B cell (primary cell): ENCODE measurements around the gene RAD51B. TPM values are rescaled to one million over a fixed set of nuclear protein-coding genes. Genes with fewer than 3 reads are reported as not detected.

Source experiments
- ATAC-seq: fragments of 200-7000 bp; cut with Tn5 transposase; one replicate; pipeline ENCODE4 v1.10.0; 2021; ENCODE audit warnings: low read depth, mild to moderate bottlenecking, moderate number of reproducible peaks, moderate library complexity
- CTCF ChIA-PET: fragments of 350-600 bp; sonication (Branson Sonifier 250); formaldehyde crosslinking; loops from one replicate; lab custom pipeline; 2021; ENCODE audit warnings: antibody characterized with exemption, inconsistent platforms; lab: Charles Lee
- POLR2A ChIA-PET: fragments of 350-600 bp; sonication (Branson Sonifier 250); formaldehyde crosslinking; loops from one replicate; lab custom pipeline; 2021; ENCODE audit warnings: antibody characterized with exemption; lab: Charles Lee
- DNase-seq: peaks from one replicate; pipeline ENCODE4 v3.0.0; 2013
- H2AFZ ChIP-seq: 2 replicates; pipeline ENCODE4 v1.6.1; 2012; ENCODE audit warnings: mild to moderate bottlenecking, low read depth, low read length; ENCODE audit not compliant: insufficient read depth, poor library complexity, severe bottlenecking
- H3K27ac ChIP-seq, 2 donors: 1 replicate in 1 of 2; 2 replicates in 1 of 2; pipeline ENCODE4 v1.5.1; 2012 to 2013; ENCODE audit warnings: low read length in 2 of 2, mild to moderate bottlenecking in 2 of 2, moderate library complexity in 1 of 2
- H3K27me3 ChIP-seq, 4 experiments: fragments of 200-600 bp in 1 of 4; sonication (generic) in 1 of 4; replicated peaks in 1 of 4; 1 replicate in 2 of 4; 2 replicates in 2 of 4; pipeline versions ENCODE4 v1.6.1 to v1.7.0; 2013 to 2016; ENCODE audit warnings: low read length in 3 of 4, mild to moderate bottlenecking in 2 of 4, mixed read lengths in 1 of 4, moderate library complexity in 1 of 4; ENCODE audit not compliant: insufficient read depth in 4 of 4, control insufficient read depth in 3 of 4; ENCODE audit errors: control extremely low read depth in 1 of 4
- H3K36me3 ChIP-seq, 2 experiments: replicated peaks in 1 of 2; 1 replicate in 1 of 2; 2 replicates in 1 of 2; pipeline versions ENCODE4 v1.6.1 to v1.7.1; 2013; ENCODE audit warnings: low read length in 1 of 2; ENCODE audit not compliant: insufficient read depth in 2 of 2, control insufficient read depth in 1 of 2; ENCODE audit errors: control extremely low read depth in 1 of 2, extremely low read depth in 1 of 2
- H3K4me1 ChIP-seq, 2 donors: fragments of 200-600 bp in 1 of 2; sonication (generic) in 1 of 2; 1 replicate in 1 of 2; 2 replicates in 1 of 2; pipeline versions ENCODE4 v1.5.1 to v1.6.1; 2013 to 2017; ENCODE audit warnings: low read length in 2 of 2; ENCODE audit not compliant: control insufficient read depth in 2 of 2, insufficient read depth in 2 of 2
- H3K4me2 ChIP-seq: replicated peaks from 2 replicates; pipeline ENCODE3; 2012; ENCODE audit warnings: mild to moderate bottlenecking, low read depth, low read length; ENCODE audit not compliant: poor library complexity, severe bottlenecking
- H3K4me3 ChIP-seq, 5 experiments: fragments of 200-600 bp in 1 of 5; sonication (generic) in 1 of 5; 1 replicate in 3 of 5; 2 replicates in 2 of 5; pipeline versions ENCODE4 v1.5.1 to v1.7.0; 2011 to 2016; ENCODE audit warnings: low read length in 4 of 5, mild to moderate bottlenecking in 4 of 5, low read depth in 2 of 5, control low read depth in 1 of 5, moderate library complexity in 1 of 5; ENCODE audit not compliant: insufficient read depth in 1 of 5; ENCODE audit errors: control extremely low read depth in 1 of 5, extremely low read depth in 1 of 5
- H3K79me2 ChIP-seq: fragments of 200-600 bp; sonication (generic); one replicate; pipeline ENCODE4 v1.6.0; 2016; ENCODE audit warnings: low read length; ENCODE audit not compliant: control insufficient read depth, insufficient read depth
- H3K9ac ChIP-seq: fragments of 200-600 bp; sonication (generic); 2 replicates; pipeline ENCODE4 v1.6.1; 2017; ENCODE audit warnings: mild to moderate bottlenecking, low read length, moderate library complexity
- H3K9me3 ChIP-seq, 3 donors: one replicate each; pipeline versions ENCODE4 v1.6.1 to v1.7.1; 2013; ENCODE audit warnings: low read length in 2 of 3; ENCODE audit not compliant: control insufficient read depth in 2 of 3, insufficient read depth in 1 of 3; ENCODE audit errors: control extremely low read depth in 1 of 3
- H4K20me1 ChIP-seq: 2 replicates; pipeline ENCODE4 v1.6.0; 2012; ENCODE audit warnings: mild to moderate bottlenecking, low read length; ENCODE audit not compliant: insufficient read depth, control insufficient read depth, poor library complexity, severe bottlenecking
- H3K27ac Mint-ChIP-seq: one replicate; pipeline ENCODE4 v1.8.0; 2021; ENCODE audit warnings: mixed read lengths
- H3K27me3 Mint-ChIP-seq: one replicate; pipeline ENCODE4 v1.8.0; 2021; ENCODE audit warnings: mixed read lengths
- H3K4me1 Mint-ChIP-seq: one replicate; pipeline ENCODE4 v1.8.0; 2021; ENCODE audit warnings: mixed read lengths
- H3K4me3 Mint-ChIP-seq: one replicate; pipeline ENCODE4 v1.8.0; 2021; ENCODE audit warnings: mixed read lengths
- H3K9me3 Mint-ChIP-seq: one replicate; pipeline ENCODE4 v1.8.0; 2022; ENCODE audit warnings: mixed read lengths; ENCODE audit not compliant: insufficient read depth
- EZH2 ChIP-seq: IDR thresholded peaks from 2 replicates; pipeline ENCODE4 v1.6.1; 2012; ENCODE audit warnings: borderline replicate concordance, low read depth, mild to moderate bottlenecking, moderate library complexity, low read length; ENCODE audit not compliant: insufficient read depth, poor library complexity, severe bottlenecking
- WGBS: methylation state at CpG from one replicate; pipeline ENCODE4 v1.1.5; 2013; ENCODE audit warnings: missing lambda C conversion rate; ENCODE audit not compliant: insufficient coverage; 5-methylcytosine and 5-hydroxymethylcytosine counted together
- intact Hi-C: fragments of 100-400 bp; cut with micrococcal nuclease; formaldehyde crosslinking; loops from one replicate; pipeline ENCODE4 v1.10.0; 2022
- polyA plus RNA-seq: library from polyadenylated mRNA; depleted of rRNA; stranded (reverse); fragments of >200 nt; gene quantifications from 2 replicates; pipeline ENCODE4 v1.2.3, GENCODE V29; 2012
- total RNA-seq, 2 donors: library from RNA; stranded (reverse); fragments of 120-200 nt in 1 of 2; gene quantifications; 1 replicate in 1 of 2; 2 replicates in 1 of 2; pipeline versions ENCODE4 v1.2.3 to v1.2.4, GENCODE V29; 2013 to 2022
- TF ChIP-seq, protein P1 (sequence below): fragments of 200-600 bp; IDR thresholded peaks from one replicate; pipeline ENCODE4 v1.8.0; 2022; ENCODE audit warnings: antibody characterized with exemption, mild to moderate bottlenecking

RAD51B gene
- total and polyA plus RNA-seq, 2 donors (not counting 1 experiment from before 2014, with no cell fraction given), result 6.5 to 60.6 TPM

DNA sequence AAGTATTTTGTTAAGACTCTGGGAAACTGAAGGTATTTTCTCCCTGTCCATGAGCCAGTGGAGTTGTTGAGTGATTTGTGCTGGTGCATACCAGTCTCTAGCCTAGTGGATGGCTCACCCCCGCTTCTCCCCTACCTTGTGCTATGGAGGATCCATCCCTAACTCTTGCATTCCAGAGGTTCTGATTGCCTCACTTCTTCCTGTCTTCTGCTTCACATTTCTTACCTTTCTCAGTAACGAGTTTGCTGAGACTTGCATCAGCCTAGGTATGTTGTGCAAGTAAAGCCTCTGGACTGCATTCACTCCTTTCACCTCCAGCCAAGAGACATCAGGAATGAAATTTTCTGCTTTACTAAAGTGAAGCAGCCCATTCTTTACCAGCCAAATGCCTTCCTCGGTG is 581.7 kb downstream of the RAD51B start:
- H3K4me1 ChIP-seq, result peaks cover 91 to 95% of the 10 kb centered on the region in 2 donors
- intact Hi-C loops, result loop anchor here (2.0 to 10.0 kb wide), 6 partner anchors 15 to 415 kb away; no protein-coding TSS in a partner anchor
- H3K4me3 Mint-ChIP-seq, result peak overlapping the region; percentile 82
- ChIA-PET POLR2A (interaction anchor here (0.6 to 1.8 kb wide), 14 partner anchors 10 to 414 kb away, joined by 3 to 8 read pairs (median 4); no protein-coding TSS in a partner anchor), CTCF (interaction anchor here (0.8 to 3.4 kb wide), 17 partner anchors 8 to 457 kb away, joined by 3 to 25 read pairs (median 5); no protein-coding TSS in a partner anchor)
- peaks cover 89% of the 10 kb centered on the region for H3K4me1 Mint-ChIP-seq
- peak overlapping the region; percentile 42 for H3K9ac ChIP-seq
- no peaks in the 10 kb centered on the region for H3K36me3 ChIP-seq
- DNase-seq, result no peak
- 100% methylated on average over 1 of the region's 3 CpGs for whole genome bisulfite sequencing
- H2AFZ ChIP-seq, result peak overlapping the region; percentile 59
- no peaks in the 10 kb centered on the region for H3K9me3 ChIP-seq
- no peak for ATAC-seq
- no peaks in the 10 kb centered on the region for H3K27me3 ChIP-seq
- TF ChIP-seq EZH2, result no peak
- TF ChIP-seq, protein P1, sequence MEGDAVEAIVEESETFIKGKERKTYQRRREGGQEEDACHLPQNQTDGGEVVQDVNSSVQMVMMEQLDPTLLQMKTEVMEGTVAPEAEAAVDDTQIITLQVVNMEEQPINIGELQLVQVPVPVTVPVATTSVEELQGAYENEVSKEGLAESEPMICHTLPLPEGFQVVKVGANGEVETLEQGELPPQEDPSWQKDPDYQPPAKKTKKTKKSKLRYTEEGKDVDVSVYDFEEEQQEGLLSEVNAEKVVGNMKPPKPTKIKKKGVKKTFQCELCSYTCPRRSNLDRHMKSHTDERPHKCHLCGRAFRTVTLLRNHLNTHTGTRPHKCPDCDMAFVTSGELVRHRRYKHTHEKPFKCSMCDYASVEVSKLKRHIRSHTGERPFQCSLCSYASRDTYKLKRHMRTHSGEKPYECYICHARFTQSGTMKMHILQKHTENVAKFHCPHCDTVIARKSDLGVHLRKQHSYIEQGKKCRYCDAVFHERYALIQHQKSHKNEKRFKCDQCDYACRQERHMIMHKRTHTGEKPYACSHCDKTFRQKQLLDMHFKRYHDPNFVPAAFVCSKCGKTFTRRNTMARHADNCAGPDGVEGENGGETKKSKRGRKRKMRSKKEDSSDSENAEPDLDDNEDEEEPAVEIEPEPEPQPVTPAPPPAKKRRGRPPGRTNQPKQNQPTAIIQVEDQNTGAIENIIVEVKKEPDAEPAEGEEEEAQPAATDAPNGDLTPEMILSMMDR, result no peak
- H3K4me2 ChIP-seq, result peak overlapping the region; percentile 71
- H4K20me1 ChIP-seq, result no peaks in the 10 kb centered on the region
- H3K27me3 Mint-ChIP-seq, result no peaks in the 10 kb centered on the region
- H3K27ac Mint-ChIP-seq, result peak overlapping the region; percentile 97
- no peaks in the 10 kb centered on the region for H3K9me3 Mint-ChIP-seq
- peak overlapping the region; percentile 91 to 96 for H3K27ac ChIP-seq
- H3K4me3 ChIP-seq, result peak overlapping the region in 1 of 5 experiments; percentile 57
- peaks cover 20% of the 10 kb centered on the region for H3K79me2 ChIP-seq

DNA sequence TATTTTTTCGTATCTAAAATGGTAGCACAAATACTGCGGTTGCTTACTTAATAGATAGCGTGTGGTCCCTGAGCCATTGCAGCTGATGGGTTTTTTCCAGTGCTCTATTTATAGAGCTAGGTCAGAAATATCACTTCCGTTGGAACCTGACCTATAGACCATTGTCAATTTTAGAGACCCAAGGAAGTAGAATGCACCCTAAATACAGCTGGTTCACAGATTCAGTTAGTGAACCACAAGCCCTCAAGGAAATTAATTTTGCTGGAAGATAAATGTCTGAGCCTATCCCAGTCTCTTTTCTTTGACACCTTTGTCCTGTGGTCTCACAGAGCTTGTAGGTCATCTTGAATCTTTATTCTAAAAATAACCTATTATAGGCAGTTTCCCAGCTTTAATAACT is 582.3 kb downstream of the RAD51B start:
- peak overlapping the region; percentile 82 for H3K4me3 Mint-ChIP-seq
- TF ChIP-seq EZH2, result no peak
- TF ChIP-seq, protein P1, result no peak
- DNase-seq (peak; percentile 71), ATAC-seq (peak; percentile 59)
- no peaks in the 10 kb centered on the region for H3K27me3 Mint-ChIP-seq
- Histone ChIP-seq H3K4me3 (peak overlapping the region in 1 of 5 experiments; percentile 57), H3K9ac (peak overlapping the region; percentile 42), H3K27me3 (no peaks in the 10 kb centered on the region), H3K4me2 (peak overlapping the region; percentile 71), H4K20me1 (no peaks in the 10 kb centered on the region), H3K79me2 (peaks cover 20% of the 10 kb centered on the region), H3K4me1 (peaks cover 91 to 94% of the 10 kb centered on the region in 2 donors), H3K36me3 (no peaks in the 10 kb centered on the region), H2AFZ (peak overlapping the region; percentile 59), H3K9me3 (no peaks in the 10 kb centered on the region), H3K27ac (peak overlapping the region; percentile 91 to 96)
- POLR2A ChIA-PET, result interaction anchor here (0.6 to 1.8 kb wide), 15 partner anchors 9 to 414 kb away, joined by 3 to 9 read pairs (median 4); no protein-coding TSS in a partner anchor
- no peaks in the 10 kb centered on the region for H3K9me3 Mint-ChIP-seq
- intact Hi-C loops, result loop anchor here (1.0 to 10.0 kb wide), 10 partner anchors 15 to 415 kb away; partner anchors contain the start of gene ZFP36L1
- 0% methylated on average over 1 of the region's 4 CpGs for WGBS
- H3K4me1 Mint-ChIP-seq, result peaks cover 90% of the 10 kb centered on the region
- CTCF ChIA-PET, result interaction anchor here (0.6 to 3.4 kb wide), 16 partner anchors 25 to 458 kb away, joined by 3 to 25 read pairs (median 5); no protein-coding TSS in a partner anchor
- H3K27ac Mint-ChIP-seq, result peak overlapping the region; percentile 97
